Ovary (tissue), 3 donors: ENCODE results near the gene LAMTOR4.

Source experiments
- CTCF ChIP-seq, 3 donors: fragments of 450-650 bp in 2 of 3; fragments of 200-600 bp in 1 of 3; IDR thresholded peaks; one replicate each; pipeline versions ENCODE4 v1.5.1 to v1.8.0; 2016 to 2022; ENCODE audit warnings: antibody characterized with exemption in 3 of 3, mild to moderate bottlenecking in 1 of 3
- EP300 ChIP-seq: sonication (generic); formaldehyde crosslinking; IDR thresholded peaks from one replicate; pipeline ENCODE4 v1.6.1; 2017; ENCODE audit warnings: antibody characterized with exemption
- POLR2A ChIP-seq: fragments of 450-650 bp; IDR thresholded peaks from one replicate; pipeline ENCODE4 v1.6.1; 2017; ENCODE audit warnings: antibody characterized with exemption, mild to moderate bottlenecking, moderate library complexity
- donor health status: DM: no; HTN: no; CAD: no.

GRCh38 chr7:100122067-100122466 is 26.7 kb upstream of the LAMTOR4 start:
- no peak for TF ChIP-seq CTCF (IDR thresholded peaks at IDR 0.05)
- TF ChIP-seq EP300 = no peak
- TF ChIP-seq POLR2A = no peak
